C4-2B (cell line): ENCODE measurements around the gene TGFBI.

ENCODE experiments used
- ZFX ChIP-seq: fragments of 450-650 bp; IDR thresholded peaks from 2 replicates; pipeline ENCODE4 v1.6.1; 2017
- TF ChIP-seq, protein P1 (sequence below): fragments of 450-650 bp; conservative IDR thresholded peaks from 2 replicates; pipeline ENCODE4 v1.5.1; 2017; ENCODE audit warnings: mild to moderate bottlenecking

- TF ChIP-seq, protein P1, sequence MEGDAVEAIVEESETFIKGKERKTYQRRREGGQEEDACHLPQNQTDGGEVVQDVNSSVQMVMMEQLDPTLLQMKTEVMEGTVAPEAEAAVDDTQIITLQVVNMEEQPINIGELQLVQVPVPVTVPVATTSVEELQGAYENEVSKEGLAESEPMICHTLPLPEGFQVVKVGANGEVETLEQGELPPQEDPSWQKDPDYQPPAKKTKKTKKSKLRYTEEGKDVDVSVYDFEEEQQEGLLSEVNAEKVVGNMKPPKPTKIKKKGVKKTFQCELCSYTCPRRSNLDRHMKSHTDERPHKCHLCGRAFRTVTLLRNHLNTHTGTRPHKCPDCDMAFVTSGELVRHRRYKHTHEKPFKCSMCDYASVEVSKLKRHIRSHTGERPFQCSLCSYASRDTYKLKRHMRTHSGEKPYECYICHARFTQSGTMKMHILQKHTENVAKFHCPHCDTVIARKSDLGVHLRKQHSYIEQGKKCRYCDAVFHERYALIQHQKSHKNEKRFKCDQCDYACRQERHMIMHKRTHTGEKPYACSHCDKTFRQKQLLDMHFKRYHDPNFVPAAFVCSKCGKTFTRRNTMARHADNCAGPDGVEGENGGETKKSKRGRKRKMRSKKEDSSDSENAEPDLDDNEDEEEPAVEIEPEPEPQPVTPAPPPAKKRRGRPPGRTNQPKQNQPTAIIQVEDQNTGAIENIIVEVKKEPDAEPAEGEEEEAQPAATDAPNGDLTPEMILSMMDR, result no peak
- TF ChIP-seq ZFX, result no peak
These were observed 38.0 kb downstream of the TGFBI start for GRCh38 chr5:136066661-136067271.
